HG03097 (cell line): ENCODE measurements around the gene CBFB.
"Not testable (repeated sequence)": the region's sequence is repeated elsewhere in the genome, so short reads cannot be mapped to it uniquely, and the experiment has no call there.

Experiments used
- ATAC-seq: cut with Tn5 transposase; IDR thresholded peaks from one replicate; pipeline ENCODE4 v1.9.1; 2021; ENCODE audit not compliant: unreplicated experiment, low FRiP score

CBFB gene

GRCh38 chr16:67028696-67029253, at the start of gene CBFB:
Gene CBFB (plus strand): TSS chr16:67029149. CDS start chr16:67029408, 259 bp downstream.
- ATAC-seq = peak; percentile 73

- ATAC-seq = no peak
Measured at GRCh38 chr16:66983033-66983432, 45.9 kb upstream of the CBFB start.

DNA sequence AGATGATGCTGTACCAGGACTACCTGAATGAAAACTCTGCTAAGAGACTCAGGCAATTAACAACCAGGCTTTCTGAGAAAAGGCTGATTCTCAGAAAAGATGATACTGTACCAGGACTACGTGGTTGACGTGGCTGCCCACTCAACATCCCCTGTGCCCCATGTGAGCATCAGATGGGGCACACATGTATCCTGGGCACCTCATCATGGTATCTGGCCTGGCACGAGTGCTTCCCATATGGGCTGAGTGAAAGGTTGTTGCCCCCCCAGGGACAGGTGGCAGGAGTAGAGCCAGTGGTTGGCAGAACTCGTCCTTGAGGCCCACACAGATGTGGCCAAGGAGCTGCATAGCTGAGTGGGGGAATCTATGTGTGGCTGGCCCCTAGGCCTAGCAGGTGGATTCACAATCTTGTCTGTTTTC, 44.0 kb upstream of the CBFB start:
- ATAC-seq = no peak

DNA sequence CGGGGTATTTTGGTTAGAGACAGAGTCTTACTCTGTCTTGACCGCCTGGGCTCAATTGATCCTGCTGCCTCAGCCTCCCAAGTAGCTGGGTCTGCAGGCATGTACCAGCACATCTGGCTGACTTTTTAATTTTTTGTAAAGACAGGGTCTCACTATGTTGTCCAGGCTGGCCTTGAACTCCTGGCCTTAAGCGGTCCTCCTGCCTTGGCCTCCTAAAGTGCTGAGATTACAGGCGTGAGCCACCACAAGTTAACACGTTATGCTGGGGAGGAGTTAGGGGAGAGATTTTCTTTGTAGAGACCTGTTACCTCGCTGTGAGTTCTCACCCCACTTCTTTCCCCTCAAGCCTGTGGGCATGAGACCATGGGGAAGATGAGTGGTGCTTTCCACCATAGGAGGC, 42.4 kb upstream of the CBFB start:
- no peak for ATAC-seq

- no peak for ATAC-seq
Measured at GRCh38 chr16:66988197-66988788, 40.7 kb upstream of the CBFB start, which contains the start of gene CES4A. Gene CES4A (plus strand): TSS chr16:66988589. CDS start chr16:66988773, 184 bp downstream.

GRCh38 chr16:66991545-66992077, 37.3 kb upstream of the CBFB start:
- ATAC-seq = no peak

GRCh38 chr16:66993558-66993957, 35.4 kb upstream of the CBFB start:
- not testable (repeated sequence) for ATAC-seq

DNA sequence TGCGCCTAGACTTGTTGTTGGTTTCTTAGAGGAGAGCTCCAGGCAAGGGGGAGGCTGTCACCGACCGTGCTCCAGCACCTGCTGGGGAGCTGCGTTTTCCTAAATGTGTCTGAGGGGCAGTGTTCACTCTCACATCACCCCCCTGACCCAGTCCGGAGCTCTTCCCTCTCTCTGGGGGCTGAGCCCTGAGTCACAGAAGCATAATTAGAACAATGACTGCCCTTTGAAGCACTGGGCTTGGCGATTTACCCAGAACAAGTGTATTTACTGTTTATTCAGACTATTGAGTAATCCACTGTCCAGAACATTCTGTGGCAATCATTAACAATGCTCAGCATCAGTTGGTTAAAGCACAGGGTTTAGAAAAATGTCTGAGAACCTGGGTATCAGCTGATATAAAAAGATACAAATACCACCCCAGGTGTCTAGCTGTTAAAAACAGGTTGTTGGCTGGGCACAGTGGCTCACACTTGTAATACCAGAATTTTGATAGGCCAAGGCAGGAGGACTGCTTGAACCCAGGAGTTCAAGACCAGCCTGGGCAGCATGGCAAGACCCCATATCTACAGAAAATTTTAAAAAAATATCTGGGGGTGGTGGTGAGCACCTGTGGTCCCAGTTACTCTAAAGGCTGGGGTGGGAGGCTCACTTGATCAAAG, 32.5 kb upstream of the CBFB start:
- no peak for ATAC-seq

GRCh38 chr16:66996983-66997358, 32.0 kb upstream of the CBFB start:
- no peak for ATAC-seq

DNA sequence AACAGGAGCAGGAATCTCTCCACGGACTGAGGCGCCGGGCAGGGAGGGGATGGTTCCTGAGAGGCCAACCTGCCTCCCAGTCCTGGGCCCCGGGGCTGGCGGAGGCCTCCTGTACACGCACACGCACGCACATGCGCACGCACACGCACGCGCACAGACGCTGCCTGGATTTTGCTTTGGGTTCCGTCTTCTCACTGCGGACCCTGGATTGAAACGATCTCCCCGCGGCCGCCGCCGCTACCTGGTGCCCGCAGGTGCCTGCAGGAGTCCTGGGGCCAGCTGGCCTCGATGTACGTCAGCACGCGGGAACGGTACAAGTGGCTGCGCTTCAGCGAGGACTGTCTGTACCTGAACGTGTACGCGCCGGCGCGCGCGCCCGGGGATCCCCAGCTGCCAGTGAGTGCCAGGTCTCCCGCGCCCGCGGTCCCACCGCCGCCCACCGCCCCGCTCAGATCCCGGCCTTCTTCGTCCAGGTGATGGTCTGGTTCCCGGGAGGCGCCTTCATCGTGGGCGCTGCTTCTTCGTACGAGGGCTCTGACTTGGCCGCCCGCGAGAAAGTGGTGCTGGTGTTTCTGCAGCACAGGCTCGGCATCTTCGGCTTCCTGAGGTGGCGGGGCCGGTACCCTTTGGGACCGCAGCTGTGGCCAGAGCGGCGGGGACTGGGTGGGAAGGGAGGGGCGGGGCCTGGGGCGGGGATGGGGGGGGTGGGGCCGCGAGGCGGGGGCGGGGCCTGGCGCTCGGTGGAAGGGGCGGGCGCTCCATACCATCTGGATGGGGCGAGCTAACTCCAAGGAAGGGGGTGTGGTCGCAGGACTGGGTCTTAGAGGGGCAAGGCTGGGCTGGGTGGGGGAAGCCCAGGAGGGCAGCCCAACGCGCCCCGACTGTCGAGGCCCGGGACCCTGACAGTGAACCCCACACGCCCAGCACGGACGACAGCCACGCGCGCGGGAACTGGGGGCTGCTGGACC, 28.3 kb upstream of the CBFB start:
- ATAC-seq = no peak

- ATAC-seq = no peak
Measured at GRCh38 chr16:67001726-67002125, 27.2 kb upstream of the CBFB start.

DNA sequence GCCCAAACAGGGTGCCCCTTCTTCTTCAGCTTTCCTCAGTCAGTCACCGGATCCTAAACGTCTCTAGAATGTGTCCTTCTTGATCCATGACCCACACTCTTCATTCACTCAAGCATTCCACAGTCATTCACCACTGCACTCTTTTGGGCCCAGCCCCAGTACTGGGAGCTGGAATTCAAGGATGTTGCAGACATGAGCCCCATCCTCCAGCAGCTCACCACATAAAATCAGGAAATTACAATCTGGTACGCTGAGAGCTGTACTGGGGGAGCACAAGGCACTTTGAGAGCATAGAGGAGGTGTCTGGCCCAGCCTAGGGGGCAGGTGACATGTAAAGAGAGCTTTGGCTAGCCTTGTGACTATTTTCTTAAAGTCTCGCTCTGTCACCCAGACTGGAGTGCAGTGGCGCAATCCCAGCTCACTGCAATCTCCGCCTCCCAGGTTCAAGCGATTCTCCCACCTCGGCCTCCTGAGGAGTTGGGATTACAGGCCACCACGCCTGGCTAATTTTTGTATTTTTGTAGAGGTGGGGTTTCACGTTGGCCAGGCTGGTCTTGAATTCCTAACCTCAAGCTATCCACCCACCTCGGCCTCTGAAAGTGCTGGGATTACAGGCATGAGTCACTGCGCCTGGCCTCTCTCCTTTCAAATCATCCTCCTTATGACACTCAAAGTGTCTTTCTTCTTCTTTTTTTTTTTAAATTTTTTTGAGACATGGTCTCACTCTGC, 21.9 kb upstream of the CBFB start:
- no peak for ATAC-seq

DNA sequence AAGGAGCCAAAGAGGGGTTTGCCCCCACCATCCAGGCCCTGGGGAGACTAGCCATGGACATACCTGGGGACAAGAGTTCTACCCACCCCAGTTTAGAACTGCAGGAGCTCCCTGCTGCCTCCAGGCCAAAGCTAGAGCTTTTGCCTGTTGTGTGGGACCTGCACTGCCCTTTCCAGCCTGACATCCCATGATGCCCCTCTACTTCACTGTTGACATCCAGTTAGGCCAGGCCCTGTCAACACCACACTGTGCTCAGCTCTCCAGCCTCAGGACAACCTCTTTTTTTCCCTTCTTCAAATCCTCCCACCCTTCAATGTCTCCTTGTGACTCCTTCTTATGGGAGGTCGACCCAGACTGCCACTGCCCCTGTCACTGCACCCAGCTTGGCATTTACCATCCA, 19.8 kb upstream of the CBFB start:
- ATAC-seq = no peak

DNA sequence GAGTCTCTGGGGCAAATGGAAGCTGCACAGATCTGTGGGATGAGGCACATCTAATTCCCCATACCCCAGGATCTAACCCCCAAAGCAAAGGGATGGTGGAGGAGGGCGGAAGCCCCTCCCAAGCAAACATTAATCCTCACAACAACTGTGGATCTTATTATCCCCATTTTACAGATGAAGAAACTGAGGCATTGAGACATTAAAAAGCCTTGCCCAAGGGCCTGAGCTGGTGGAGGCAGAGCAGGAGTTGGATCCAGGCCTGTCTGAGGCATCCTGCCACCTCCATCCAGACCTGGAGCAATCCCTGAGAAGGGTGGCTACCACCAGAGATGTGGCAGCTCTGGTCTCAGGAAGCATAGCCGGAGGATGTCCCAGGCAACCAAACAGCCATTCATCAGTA, 17.7 kb upstream of the CBFB start:
- ATAC-seq = no peak

GRCh38 chr16:67013233-67013822, 15.6 kb upstream of the CBFB start:
- no peak for ATAC-seq

GRCh38 chr16:67013823-67014633, 14.9 kb upstream of the CBFB start:
- ATAC-seq = peak; percentile 36

DNA sequence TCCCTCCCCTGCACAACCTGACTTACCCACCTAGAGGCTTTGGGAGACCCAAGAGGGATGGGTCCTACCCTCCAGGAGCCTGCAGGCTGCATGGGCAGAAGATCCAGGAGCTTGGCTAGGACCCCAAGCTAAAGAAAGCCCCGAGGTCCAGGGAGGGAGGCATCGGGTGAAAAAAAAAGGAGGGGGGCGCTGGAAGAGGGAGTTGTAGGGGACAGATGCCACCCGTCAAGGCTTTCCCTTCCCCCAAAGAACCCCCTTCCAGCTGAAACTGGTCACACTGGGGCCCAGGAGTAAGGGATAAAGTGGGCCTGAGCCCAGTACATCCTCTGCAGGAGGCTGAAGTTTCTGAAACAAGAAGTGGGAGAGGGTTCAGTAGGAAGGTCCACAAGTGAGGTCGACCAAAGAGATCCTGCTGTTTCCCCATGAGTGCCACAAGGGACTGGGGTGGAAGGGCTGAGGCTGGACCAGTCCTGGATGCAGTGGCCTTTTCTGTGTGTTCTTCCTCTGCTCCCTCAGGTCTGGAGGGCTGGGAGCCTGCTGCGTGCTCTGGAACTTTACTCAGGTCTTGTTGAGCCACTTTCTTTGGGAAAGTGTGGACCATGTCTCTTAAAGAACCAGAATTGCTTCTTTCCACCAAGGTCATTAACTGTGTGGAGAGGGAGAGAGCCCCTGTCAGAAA, 14.2 kb upstream of the CBFB start:
- no peak for ATAC-seq

- no peak for ATAC-seq
Measured at GRCh38 chr16:67015313-67015731, 13.6 kb upstream of the CBFB start.
